ENCODE results near the gene SEZ6.

Gene SEZ6

GRCh38 chr17:28983286-28984230 is 22.3 kb downstream of the SEZ6 start:
- no peaks in the 10 kb centered on the region for H3K4me1 ChIP-seq (ENCODE audit: control insufficient read depth, insufficient read depth, low read length)
- TF ChIP-seq ZFHX2 (tag by site-specific recombination; conservative IDR thresholded peaks at IDR 0.05): peak; percentile 28; the same call in 1 of the 2 replicates
- TF ChIP-seq ZNF174 (tag by site-specific recombination; IDR thresholded peaks at IDR 0.05): no peak
- peak; percentile 99 for TF ChIP-seq ZBTB17 (tag by site-specific recombination; IDR thresholded peaks at IDR 0.05)
- CTCF ChIA-PET: interaction anchor here (0.6 to 1.5 kb wide), 8 partner anchors 18 to 137 kb away, joined by 3 to 6 read pairs (median 4); no protein-coding TSS in a partner anchor
- no peaks in the 10 kb centered on the region for H3K9me3 ChIP-seq (ENCODE audit: control insufficient read depth, insufficient read depth, low read depth, low read length)
- H3K27ac ChIP-seq (ENCODE audit: extremely low read depth, low read depth, low read length): no peak overlapping the region
- POLR2A ChIA-PET: interaction anchor here (0.6 to 1.0 kb wide), 2 partner anchors 10 to 1140 kb away, joined by 3 to 5 read pairs; no protein-coding TSS in a partner anchor
- no peaks in the 10 kb centered on the region for H3K36me3 ChIP-seq (ENCODE audit: control insufficient read depth in 2 of 2, insufficient read depth in 1 of 2, low read length in 2 of 2)
- H3K4me3 ChIP-seq (ENCODE audit: low read depth, low read length): no peak overlapping the region

GRCh38 chr17:28982131-28982793 is 23.6 kb downstream of the SEZ6 start:
- no peaks in the 10 kb centered on the region for H3K36me3 ChIP-seq (ENCODE audit: control insufficient read depth in 2 of 2, insufficient read depth in 1 of 2, low read length in 2 of 2)
- ChIA-PET CTCF (interaction anchor here (1.1 to 1.5 kb wide), 5 partner anchors 17 to 135 kb away, joined by 3 to 6 read pairs (median 4); no protein-coding TSS in a partner anchor), POLR2A (interaction anchor here (1.0 kb wide), 1 partner anchor 9 kb away, joined by 3 read pairs; no protein-coding TSS in a partner anchor)
- H3K27ac ChIP-seq (ENCODE audit: extremely low read depth, low read depth, low read length): no peak overlapping the region
- no peaks in the 10 kb centered on the region for H3K4me1 ChIP-seq (ENCODE audit: control insufficient read depth, insufficient read depth, low read length)
- TF ChIP-seq ZNF10 (tag by site-specific recombination; IDR thresholded peaks at IDR 0.05): no peak
- TF ChIP-seq EGR2 (tag by site-specific recombination; IDR thresholded peaks at IDR 0.05; ENCODE audit: low read depth): no peak
- TF ChIP-seq ZNF510 (tag by site-specific recombination; IDR thresholded peaks at IDR 0.05; ENCODE audit: insufficient replicate concordance): no peak
- no peak for TF ChIP-seq ZNF133 (tag by site-specific recombination; IDR thresholded peaks at IDR 0.05)
- no peak for TF ChIP-seq ZXDB (tag by site-specific recombination; IDR thresholded peaks at IDR 0.05)
- TF ChIP-seq ZNF239 (tag by site-specific recombination; IDR thresholded peaks at IDR 0.05): no peak
- no peak for TF ChIP-seq ZNF624 (tag by site-specific recombination; IDR thresholded peaks at IDR 0.05)
- no peak for TF ChIP-seq ZNF549 (tag by site-specific recombination; IDR thresholded peaks at IDR 0.05)
- no peak for TF ChIP-seq ZNF529 (tag by site-specific recombination; IDR thresholded peaks at IDR 0.05; ENCODE audit: insufficient replicate concordance)
- no peak for TF ChIP-seq TCF7L2 (IDR thresholded peaks at IDR 0.05; ENCODE audit: borderline replicate concordance, low read depth, low read length)
- no peak for TF ChIP-seq ZNF223 (tag by site-specific recombination; IDR thresholded peaks at IDR 0.05)
- TF ChIP-seq, protein P1, sequence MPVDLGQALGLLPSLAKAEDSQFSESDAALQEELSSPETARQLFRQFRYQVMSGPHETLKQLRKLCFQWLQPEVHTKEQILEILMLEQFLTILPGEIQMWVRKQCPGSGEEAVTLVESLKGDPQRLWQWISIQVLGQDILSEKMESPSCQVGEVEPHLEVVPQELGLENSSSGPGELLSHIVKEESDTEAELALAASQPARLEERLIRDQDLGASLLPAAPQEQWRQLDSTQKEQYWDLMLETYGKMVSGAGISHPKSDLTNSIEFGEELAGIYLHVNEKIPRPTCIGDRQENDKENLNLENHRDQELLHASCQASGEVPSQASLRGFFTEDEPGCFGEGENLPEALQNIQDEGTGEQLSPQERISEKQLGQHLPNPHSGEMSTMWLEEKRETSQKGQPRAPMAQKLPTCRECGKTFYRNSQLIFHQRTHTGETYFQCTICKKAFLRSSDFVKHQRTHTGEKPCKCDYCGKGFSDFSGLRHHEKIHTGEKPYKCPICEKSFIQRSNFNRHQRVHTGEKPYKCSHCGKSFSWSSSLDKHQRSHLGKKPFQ (tag by site-specific recombination; IDR thresholded peaks at IDR 0.05): no peak
- TF ChIP-seq, protein P2, sequence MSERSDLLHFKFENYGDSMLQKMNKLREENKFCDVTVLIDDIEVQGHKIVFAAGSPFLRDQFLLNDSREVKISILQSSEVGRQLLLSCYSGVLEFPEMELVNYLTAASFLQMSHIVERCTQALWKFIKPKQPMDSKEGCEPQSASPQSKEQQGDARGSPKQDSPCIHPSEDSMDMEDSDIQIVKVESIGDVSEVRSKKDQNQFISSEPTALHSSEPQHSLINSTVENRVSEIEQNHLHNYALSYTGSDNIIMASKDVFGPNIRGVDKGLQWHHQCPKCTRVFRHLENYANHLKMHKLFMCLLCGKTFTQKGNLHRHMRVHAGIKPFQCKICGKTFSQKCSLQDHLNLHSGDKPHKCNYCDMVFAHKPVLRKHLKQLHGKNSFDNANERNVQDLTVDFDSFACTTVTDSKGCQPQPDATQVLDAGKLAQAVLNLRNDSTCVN (tag by site-specific recombination; optimal IDR thresholded peaks at IDR 0.05): no peak
- TF ChIP-seq ZNF335 (tag by site-specific recombination; conservative IDR thresholded peaks at IDR 0.05): no peak
- no peak for TF ChIP-seq ZNF664 (tag by site-specific recombination; IDR thresholded peaks at IDR 0.05)
- no peak for TF ChIP-seq ZNF292 (tag by site-specific recombination; IDR thresholded peaks at IDR 0.05; ENCODE audit: borderline replicate concordance, low read depth)
- TF ChIP-seq YY1 (tag by site-specific recombination; IDR thresholded peaks at IDR 0.05): no peak
- TF ChIP-seq ZNF16 (tag by site-specific recombination; IDR thresholded peaks at IDR 0.05; ENCODE audit: low read depth): no peak
- no peak for TF ChIP-seq REST (tag by site-specific recombination; IDR thresholded peaks at IDR 0.05)
- no peaks in the 10 kb centered on the region for H3K9me3 ChIP-seq (ENCODE audit: control insufficient read depth, insufficient read depth, low read depth, low read length)
- H3K4me3 ChIP-seq (ENCODE audit: low read depth, low read length): no peak overlapping the region
